NCI-H2107 treated with DMSO at 0.1 percent for 48 hours (cell line): ENCODE data around the gene ISM1.

Experiments used
- DNase-seq: peaks from one replicate; lab custom pipeline; 2025; ENCODE audit not compliant: unreplicated experiment; lab: John Stamatoyannopoulos, UW

The ISM1 gene

GRCh38 chr20:13251904-13252297 is 30.8 kb downstream of the ISM1 start:
- no peak for DNase-seq

- DNase-seq: no peak
These were observed 34.3 kb downstream of the ISM1 start for GRCh38 chr20:13255356-13255755.

GRCh38 chr20:13256606-13257005 is 35.5 kb downstream of the ISM1 start:
- no peak for DNase-seq

GRCh38 chr20:13259921-13260320 is 38.8 kb downstream of the ISM1 start:
- DNase-seq: peak; percentile 89

GRCh38 chr20:13260650-13261279 is 39.7 kb downstream of the ISM1 start:
- no peak for DNase-seq

- no peak for DNase-seq
These were observed 40.6 kb downstream of the ISM1 start for GRCh38 chr20:13261460-13262301.

- no peak for DNase-seq
These were observed 41.2 kb downstream of the ISM1 start for GRCh38 chr20:13262302-13262650.

GRCh38 chr20:13262671-13263360 is 41.7 kb downstream of the ISM1 start:
- no peak for DNase-seq

GRCh38 chr20:13263451-13263850 is 42.4 kb downstream of the ISM1 start:
- DNase-seq: no peak

GRCh38 chr20:13264907-13265306 is 43.8 kb downstream of the ISM1 start:
- no peak for DNase-seq

GRCh38 chr20:13265941-13266340 is 44.9 kb downstream of the ISM1 start:
- no peak for DNase-seq

GRCh38 chr20:13267231-13267630 is 46.2 kb downstream of the ISM1 start:
- no peak for DNase-seq

GRCh38 chr20:13268953-13269352 is 47.9 kb downstream of the ISM1 start:
- DNase-seq: no peak

- no peak for DNase-seq
These were observed 49.1 kb downstream of the ISM1 start for GRCh38 chr20:13270211-13270610.

GRCh38 chr20:13271098-13271497 is 50.0 kb downstream of the ISM1 start:
- DNase-seq: no peak

- DNase-seq: no peak
These were observed 51.2 kb downstream of the ISM1 start for GRCh38 chr20:13271977-13272975.

- peak; percentile 63 for DNase-seq
These were observed 53.3 kb downstream of the ISM1 start for GRCh38 chr20:13274275-13274861.

- no peak for DNase-seq
These were observed 56.0 kb downstream of the ISM1 start for GRCh38 chr20:13276945-13277541.

GRCh38 chr20:13277663-13278295 is 56.7 kb downstream of the ISM1 start:
- DNase-seq: no peak
